GM21515 (cell line): ENCODE measurements around the gene MAP9.
"Not testable (repeated sequence)": the region's sequence is repeated elsewhere in the genome, so short reads cannot be mapped to it uniquely, and the experiment has no call there.

Experiments used
- ATAC-seq: cut with Tn5 transposase; IDR thresholded peaks from one replicate; pipeline ENCODE4 v1.9.1; 2021; ENCODE audit not compliant: unreplicated experiment

MAP9 gene

DNA sequence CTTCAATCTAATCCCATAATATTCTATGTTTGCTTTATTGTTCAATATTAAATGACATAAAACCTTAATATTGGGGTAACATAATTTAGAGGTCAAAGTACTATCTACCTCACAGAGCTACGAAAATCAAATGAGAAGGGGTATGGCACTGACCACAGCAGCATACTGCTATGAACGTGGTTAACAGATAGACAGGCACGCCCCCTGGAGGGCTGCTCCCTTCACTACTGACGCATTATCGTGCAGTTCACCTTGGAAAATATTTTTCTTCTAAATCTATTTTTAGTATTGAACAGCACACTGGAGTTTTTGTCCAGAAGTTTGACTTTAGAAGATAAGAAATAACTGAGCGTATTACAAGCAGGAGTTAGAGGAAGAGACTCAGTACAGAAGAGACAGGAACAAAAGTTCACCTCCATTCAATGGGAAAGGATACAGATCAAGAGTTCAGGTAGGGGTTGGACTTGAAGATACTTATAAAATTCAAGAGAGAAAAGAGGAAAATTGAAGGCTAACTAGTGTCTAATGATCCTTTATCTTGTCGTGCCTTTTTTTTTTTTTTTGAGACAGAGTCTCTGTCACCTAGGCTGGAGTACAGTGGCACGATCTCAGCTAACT lies 22.7 kb downstream of the MAP9 start:
- ATAC-seq, result peak; percentile 98

GRCh38 chr4:155342142-155342541 lies 34.6 kb downstream of the MAP9 start:
- no peak for ATAC-seq

DNA sequence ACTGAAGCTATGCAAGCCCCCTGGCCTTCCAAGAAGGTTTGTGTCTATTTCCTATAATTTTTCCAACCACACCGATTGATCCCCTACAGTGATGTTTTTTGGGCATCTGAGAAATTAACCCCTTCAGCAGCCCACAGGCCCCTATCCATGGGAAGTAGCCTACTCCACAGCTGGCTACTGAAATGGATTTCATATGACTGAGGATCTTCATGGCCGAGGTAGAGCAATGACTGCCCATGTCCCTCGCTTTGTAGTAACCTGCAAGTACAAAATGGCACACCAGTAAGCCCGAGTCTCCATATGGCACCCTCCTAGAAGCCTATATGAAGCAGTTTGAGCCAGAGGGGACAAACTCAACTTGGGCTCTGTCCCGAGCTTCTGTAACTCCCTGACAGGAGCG lies 36.8 kb downstream of the MAP9 start:
- ATAC-seq, result no peak

GRCh38 chr4:155339588-155339987 lies 37.2 kb downstream of the MAP9 start:
- no peak for ATAC-seq

GRCh38 chr4:155338196-155338595 lies 38.6 kb downstream of the MAP9 start:
- ATAC-seq, result no peak

GRCh38 chr4:155336242-155336641 lies 40.5 kb downstream of the MAP9 start:
- no peak for ATAC-seq

DNA sequence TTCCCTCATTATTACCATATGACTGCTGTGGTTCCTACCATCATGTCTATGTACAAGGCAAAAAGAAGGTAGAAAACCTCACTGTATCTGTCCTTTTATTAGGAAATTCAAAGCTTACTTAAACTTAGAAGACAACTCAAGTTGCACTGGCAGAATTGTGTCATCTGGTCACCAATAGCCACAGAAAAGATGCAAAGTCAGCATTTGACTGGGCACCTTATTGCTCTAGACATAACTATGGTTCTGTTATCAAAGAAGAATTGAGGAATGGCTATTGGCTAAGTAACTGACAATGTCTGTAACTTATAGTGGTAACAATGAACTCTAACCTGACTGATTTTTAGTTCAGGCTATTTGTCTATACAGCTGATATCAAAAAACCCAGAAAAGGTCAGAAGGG lies 45.3 kb downstream of the MAP9 start:
- no peak for ATAC-seq

DNA sequence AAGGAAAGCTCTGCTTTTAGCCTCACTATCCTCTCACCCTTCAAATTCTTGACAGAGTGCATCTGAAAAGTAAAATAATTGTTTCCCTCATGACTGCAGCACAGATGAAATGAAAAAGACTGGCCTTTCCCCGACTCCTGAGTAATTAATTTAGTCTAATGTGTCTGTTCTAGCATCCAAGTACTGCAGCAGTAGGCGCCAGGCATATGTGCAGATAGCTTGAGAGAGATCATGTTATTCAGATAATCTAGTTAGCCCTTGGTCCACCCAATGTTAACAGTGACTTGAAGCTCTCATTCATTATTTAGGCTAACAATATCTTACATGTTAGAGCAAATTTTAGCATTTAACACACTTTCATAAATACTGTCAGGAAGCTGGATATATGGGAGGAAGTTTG lies 54.0 kb downstream of the MAP9 start:
- no peak for ATAC-seq

GRCh38 chr4:155321006-155321405 lies 55.8 kb downstream of the MAP9 start:
- ATAC-seq, result no peak

GRCh38 chr4:155319516-155319915 lies 57.2 kb downstream of the MAP9 start:
- ATAC-seq, result no peak

GRCh38 chr4:155312027-155312426 lies 64.7 kb downstream of the MAP9 start:
- ATAC-seq, result not testable (repeated sequence)

GRCh38 chr4:155307731-155308277 lies 69.0 kb downstream of the MAP9 start:
- ATAC-seq, result no peak

- no peak for ATAC-seq
Observed at GRCh38 chr4:155305619-155306018, 71.1 kb downstream of the MAP9 start.

DNA sequence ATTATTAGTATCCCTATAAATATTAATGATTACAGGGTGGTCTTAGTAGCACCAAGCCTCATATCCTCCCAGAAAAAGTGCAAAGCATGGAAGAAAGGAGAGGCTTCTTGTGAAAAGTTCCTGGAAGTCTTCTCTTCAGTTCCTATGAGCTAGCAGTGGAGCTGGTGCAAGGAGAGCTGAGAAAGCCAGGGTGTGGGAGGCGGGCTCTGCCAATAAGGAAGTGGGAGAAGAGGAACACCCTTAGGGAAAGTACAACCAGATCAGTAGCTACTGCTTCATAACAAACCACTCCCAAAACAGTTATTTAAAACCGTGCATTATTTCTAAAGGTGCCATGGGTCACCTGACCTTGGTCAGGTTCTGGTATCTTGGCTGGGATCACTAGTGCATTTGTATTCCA lies 72.4 kb downstream of the MAP9 start:
- ATAC-seq, result no peak

GRCh38 chr4:155299103-155299502 lies 77.7 kb downstream of the MAP9 start:
- no peak for ATAC-seq
